OCI-LY7 (cell line): ENCODE measurements around the gene GNB1. TPM values are rescaled to one million over a fixed set of nuclear protein-coding genes. Genes with fewer than 3 reads are reported as not detected.

Source experiments
- BruUV-seq: library from RNA; stranded (reverse); fragments of 400-500 nt; replicated peaks from 2 replicates; lab custom pipeline; 2021; lab: Mats Ljungman, UMichigan
- CTCF ChIA-PET: fragments of 300-600 bp; sonication (Branson Sonifier 250); formaldehyde crosslinking; loops from one replicate; lab custom pipeline; 2022; ENCODE audit warnings: antibody characterized with exemption; ENCODE audit not compliant: unreplicated experiment; lab: Charles Lee
- POLR2A ChIA-PET: fragments of 300-600 bp; sonication (Branson Sonifier 250); formaldehyde crosslinking; loops from one replicate; lab custom pipeline; 2022; ENCODE audit warnings: antibody characterized with exemption; lab: Charles Lee
- DNase-seq: peaks from one replicate; pipeline ENCODE4 v3.0.0-alpha.2; 2015; ENCODE audit warnings: low spot score
- H2AFZ ChIP-seq: fragments of 200-600 bp; sonication (generic), shearing (Covaris generic); 2 replicates; pipeline ENCODE4 v1.6.1; 2014; ENCODE audit warnings: mild to moderate bottlenecking, antibody characterized with exemption, low read length, moderate library complexity
- H3K27ac ChIP-seq: fragments of 200-600 bp; sonication (generic); 2 replicates; pipeline ENCODE4 v1.5.1; 2014; ENCODE audit warnings: mixed run types, low read depth, mild to moderate bottlenecking, moderate library complexity, low read length, inconsistent platforms; ENCODE audit not compliant: poor library complexity, severe bottlenecking
- H3K36me3 ChIP-seq: fragments of 200-600 bp; sonication (generic); 2 replicates; pipeline ENCODE4 v1.6.1; 2014; ENCODE audit warnings: mild to moderate bottlenecking, antibody characterized with exemption, low read length, moderate library complexity, mixed read lengths; ENCODE audit not compliant: insufficient read depth
- H3K4me1 ChIP-seq: fragments of 200-600 bp; sonication (generic); 2 replicates; pipeline ENCODE4 v1.5.1; 2014; ENCODE audit warnings: mild to moderate bottlenecking, low read length; ENCODE audit not compliant: insufficient read depth, poor library complexity, severe bottlenecking
- H3K4me2 ChIP-seq: fragments of 200-600 bp; sonication (generic); 2 replicates; pipeline ENCODE4 v1.6.1; 2014; ENCODE audit warnings: mild to moderate bottlenecking, low read length
- H3K4me3 ChIP-seq: fragments of 200-600 bp; sonication (generic); 2 replicates; pipeline ENCODE4 v1.5.1; 2014; ENCODE audit warnings: mild to moderate bottlenecking, low read depth, low read length; ENCODE audit not compliant: poor library complexity, severe bottlenecking
- H3K79me2 ChIP-seq: fragments of 200-600 bp; sonication (generic); 2 replicates; pipeline ENCODE4 v1.6.1; 2016; ENCODE audit warnings: low read depth, mild to moderate bottlenecking, low read length, moderate library complexity, mixed read lengths; ENCODE audit not compliant: insufficient read depth
- H3K9me2 ChIP-seq: fragments of 200-600 bp; sonication (generic); 2 replicates; pipeline ENCODE4 v1.6.1; 2016; ENCODE audit warnings: mild to moderate bottlenecking, low read length, mixed read lengths; ENCODE audit not compliant: insufficient read depth
- H3K9me3 ChIP-seq: fragments of 200-600 bp; sonication (generic); 2 replicates; pipeline ENCODE4 v1.6.1; 2014; ENCODE audit warnings: mild to moderate bottlenecking, mixed run types, low read length, mixed read lengths
- H4K20me1 ChIP-seq: fragments of 200-600 bp; sonication (generic); 2 replicates; pipeline ENCODE4 v1.6.1; 2014; ENCODE audit warnings: mild to moderate bottlenecking, antibody characterized with exemption, low read length, moderate library complexity, mixed read lengths; ENCODE audit not compliant: insufficient read depth
- EZH2phosphoT487 ChIP-seq: fragments of 200-600 bp; sonication (generic); IDR thresholded peaks from 2 replicates; pipeline ENCODE4 v1.6.1; 2018; ENCODE audit warnings: low read depth, borderline replicate concordance, mild to moderate bottlenecking, mixed run types, antibody characterized with exemption, low read length, moderate library complexity, mixed read lengths
- intact Hi-C: fragments of 100-400 bp; cut with micrococcal nuclease; formaldehyde crosslinking; loops from one replicate; pipeline ENCODE4 v1.10.0; 2022; ENCODE audit not compliant: unreplicated experiment
- total RNA-seq, 2 experiments: library from RNA; depleted of rRNA in 1 of 2; stranded (reverse); fragments of >200 nt in 1 of 2; shearing (Covaris generic) in 1 of 2; gene quantifications; 2 replicates each; pipeline ENCODE4 v1.2.3, GENCODE V29; 2014 to 2022
- TF ChIP-seq, protein P1 (sequence below): fragments of 200-600 bp; sonication (generic); conservative IDR thresholded peaks from 2 replicates; pipeline ENCODE4 v1.5.1; 2014; ENCODE audit warnings: mild to moderate bottlenecking, antibody characterized with exemption, low read length, moderate library complexity, mixed read lengths

GNB1 gene
- total RNA-seq, 2 experiments from 2014 or later: 101 to 502 TPM

GRCh38 chr1:1926886-1927660, 36.2 kb upstream of the GNB1 start:
- Histone ChIP-seq H3K79me2 (no peaks in the 10 kb centered on the region), H3K36me3 (no peaks in the 10 kb centered on the region), H3K27ac (no peak overlapping the region), H3K4me2 (no peak overlapping the region), H2AFZ (no peak overlapping the region), H3K4me3 (no peak overlapping the region), H3K9me3 (no peaks in the 10 kb centered on the region), H3K9me2 (no peaks in the 10 kb centered on the region), H3K4me1 (no peaks in the 10 kb centered on the region), H4K20me1 (no peaks in the 10 kb centered on the region)
- TF ChIP-seq EZH2phosphoT487: no peak
- TF ChIP-seq, protein P1, sequence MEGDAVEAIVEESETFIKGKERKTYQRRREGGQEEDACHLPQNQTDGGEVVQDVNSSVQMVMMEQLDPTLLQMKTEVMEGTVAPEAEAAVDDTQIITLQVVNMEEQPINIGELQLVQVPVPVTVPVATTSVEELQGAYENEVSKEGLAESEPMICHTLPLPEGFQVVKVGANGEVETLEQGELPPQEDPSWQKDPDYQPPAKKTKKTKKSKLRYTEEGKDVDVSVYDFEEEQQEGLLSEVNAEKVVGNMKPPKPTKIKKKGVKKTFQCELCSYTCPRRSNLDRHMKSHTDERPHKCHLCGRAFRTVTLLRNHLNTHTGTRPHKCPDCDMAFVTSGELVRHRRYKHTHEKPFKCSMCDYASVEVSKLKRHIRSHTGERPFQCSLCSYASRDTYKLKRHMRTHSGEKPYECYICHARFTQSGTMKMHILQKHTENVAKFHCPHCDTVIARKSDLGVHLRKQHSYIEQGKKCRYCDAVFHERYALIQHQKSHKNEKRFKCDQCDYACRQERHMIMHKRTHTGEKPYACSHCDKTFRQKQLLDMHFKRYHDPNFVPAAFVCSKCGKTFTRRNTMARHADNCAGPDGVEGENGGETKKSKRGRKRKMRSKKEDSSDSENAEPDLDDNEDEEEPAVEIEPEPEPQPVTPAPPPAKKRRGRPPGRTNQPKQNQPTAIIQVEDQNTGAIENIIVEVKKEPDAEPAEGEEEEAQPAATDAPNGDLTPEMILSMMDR: no peak
- no TSS peak for BruUV-seq
- no peak for DNase-seq
- ChIA-PET CTCF (interaction anchor here (0.6 kb wide), 1 partner anchor 199 kb away, joined by 3 read pairs; no protein-coding TSS in a partner anchor), POLR2A (interaction anchor here (1.0 kb wide), 1 partner anchor 14 kb away, joined by 3 read pairs; no protein-coding TSS in a partner anchor)
- intact Hi-C loops: no loop called here

DNA sequence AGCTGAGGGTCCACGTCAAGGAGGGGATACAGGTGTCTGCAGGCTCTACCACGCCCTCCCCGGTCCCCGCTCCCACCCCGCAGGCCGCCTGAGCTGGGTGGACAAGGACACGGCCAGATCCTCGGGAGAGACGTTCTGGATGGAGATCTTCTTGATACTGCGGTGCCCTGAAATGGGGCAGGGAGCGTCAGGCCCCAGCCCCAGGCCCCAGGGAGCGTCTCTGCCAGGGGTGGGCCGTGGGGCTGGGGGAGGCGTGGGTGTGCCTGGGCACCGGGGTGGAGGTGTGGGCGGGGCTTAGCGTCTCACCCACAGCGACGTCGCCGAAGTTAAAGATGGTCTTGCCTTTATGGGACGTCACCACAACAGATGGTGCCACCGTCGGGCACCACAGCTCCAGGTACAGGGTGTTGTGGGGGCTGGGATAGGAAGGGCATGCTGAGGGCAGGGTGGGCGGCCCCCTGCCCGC, 35.5 kb upstream of the GNB1 start:
- DNase-seq: no peak
- no peaks in the 10 kb centered on the region for H4K20me1 ChIP-seq
- intact Hi-C loops: no loop called here
- BruUV-seq: no TSS peak
- no peak overlapping the region for H3K4me3 ChIP-seq
- no peaks in the 10 kb centered on the region for H3K79me2 ChIP-seq
- ChIA-PET POLR2A (no interaction called here), CTCF (interaction anchor here (0.6 kb wide), 1 partner anchor 200 kb away, joined by 3 read pairs; no protein-coding TSS in a partner anchor)
- no peaks in the 10 kb centered on the region for H3K36me3 ChIP-seq
- no peak overlapping the region for H3K4me2 ChIP-seq
- no peaks in the 10 kb centered on the region for H3K9me3 ChIP-seq
- H3K27ac ChIP-seq: no peak overlapping the region
- TF ChIP-seq EZH2phosphoT487: no peak
- TF ChIP-seq, protein P1: no peak
- no peaks in the 10 kb centered on the region for H3K9me2 ChIP-seq
- H2AFZ ChIP-seq: no peak overlapping the region
- H3K4me1 ChIP-seq: no peaks in the 10 kb centered on the region
